NAMALWA (cell line): ENCODE data around the gene GALNT5.
"Not testable (repeated sequence)": the region's sequence is repeated elsewhere in the genome, so short reads cannot be mapped to it uniquely, and the experiment has no call there.

Experiments used
- DNase-seq: peaks from one replicate; pipeline ENCODE4 v3.0.0-alpha.2; 2015; ENCODE audit warnings: low spot score

Gene GALNT5, protein sequence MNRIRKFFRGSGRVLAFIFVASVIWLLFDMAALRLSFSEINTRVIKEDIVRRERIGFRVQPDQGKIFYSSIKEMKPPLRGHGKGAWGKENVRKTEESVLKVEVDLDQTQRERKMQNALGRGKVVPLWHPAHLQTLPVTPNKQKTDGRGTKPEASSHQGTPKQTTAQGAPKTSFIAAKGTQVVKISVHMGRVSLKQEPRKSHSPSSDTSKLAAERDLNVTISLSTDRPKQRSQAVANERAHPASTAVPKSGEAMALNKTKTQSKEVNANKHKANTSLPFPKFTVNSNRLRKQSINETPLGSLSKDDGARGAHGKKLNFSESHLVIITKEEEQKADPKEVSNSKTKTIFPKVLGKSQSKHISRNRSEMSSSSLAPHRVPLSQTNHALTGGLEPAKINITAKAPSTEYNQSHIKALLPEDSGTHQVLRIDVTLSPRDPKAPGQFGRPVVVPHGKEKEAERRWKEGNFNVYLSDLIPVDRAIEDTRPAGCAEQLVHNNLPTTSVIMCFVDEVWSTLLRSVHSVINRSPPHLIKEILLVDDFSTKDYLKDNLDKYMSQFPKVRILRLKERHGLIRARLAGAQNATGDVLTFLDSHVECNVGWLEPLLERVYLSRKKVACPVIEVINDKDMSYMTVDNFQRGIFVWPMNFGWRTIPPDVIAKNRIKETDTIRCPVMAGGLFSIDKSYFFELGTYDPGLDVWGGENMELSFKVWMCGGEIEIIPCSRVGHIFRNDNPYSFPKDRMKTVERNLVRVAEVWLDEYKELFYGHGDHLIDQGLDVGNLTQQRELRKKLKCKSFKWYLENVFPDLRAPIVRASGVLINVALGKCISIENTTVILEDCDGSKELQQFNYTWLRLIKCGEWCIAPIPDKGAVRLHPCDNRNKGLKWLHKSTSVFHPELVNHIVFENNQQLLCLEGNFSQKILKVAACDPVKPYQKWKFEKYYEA

DNA sequence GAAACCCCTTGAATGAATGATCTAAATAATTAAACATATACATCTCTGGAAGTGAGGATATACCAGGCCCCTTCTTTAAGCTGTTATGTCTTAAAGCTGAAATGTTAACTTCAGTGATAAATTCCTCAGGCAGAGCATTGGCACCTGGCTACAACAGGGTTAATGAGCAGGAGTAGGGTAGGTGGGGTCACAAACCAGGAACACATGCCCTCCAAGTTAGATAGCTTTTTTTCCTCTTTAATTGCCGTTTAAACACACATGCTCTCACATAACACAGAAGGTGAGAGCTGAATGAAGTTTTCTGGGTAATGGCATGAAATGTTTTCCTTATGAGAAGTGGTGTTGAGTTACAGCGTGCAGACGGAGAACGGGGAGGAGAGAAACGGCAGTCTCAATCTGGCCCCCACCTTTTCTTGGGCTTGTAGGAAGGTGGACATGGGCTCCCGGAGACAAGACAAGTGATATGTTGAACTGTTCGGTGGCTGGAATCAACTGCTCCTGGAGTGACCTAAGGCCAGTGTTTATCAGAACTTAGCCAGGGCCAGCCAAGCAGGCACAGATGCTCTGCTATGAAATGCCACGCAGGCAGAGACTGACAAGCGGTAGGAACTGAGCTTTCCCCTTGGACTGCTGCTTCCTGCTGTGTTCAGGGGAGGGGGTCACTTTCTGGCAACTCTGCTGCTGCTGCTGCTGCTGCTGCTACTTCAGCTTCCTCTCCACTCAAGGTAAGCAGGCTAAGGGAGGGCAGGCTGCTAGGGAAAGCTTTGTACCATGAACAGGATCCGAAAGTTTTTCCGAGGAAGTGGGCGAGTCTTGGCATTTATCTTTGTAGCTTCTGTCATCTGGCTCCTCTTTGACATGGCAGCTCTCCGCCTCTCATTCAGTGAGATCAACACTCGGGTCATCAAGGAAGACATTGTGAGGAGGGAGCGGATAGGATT lies at the start of gene GALNT5:
GALNT5 (plus strand) TSS at position 394 of the 941 bp plus-strand sequence; CDS start at position 772, 378 bp downstream.
- no peak for DNase-seq

DNA sequence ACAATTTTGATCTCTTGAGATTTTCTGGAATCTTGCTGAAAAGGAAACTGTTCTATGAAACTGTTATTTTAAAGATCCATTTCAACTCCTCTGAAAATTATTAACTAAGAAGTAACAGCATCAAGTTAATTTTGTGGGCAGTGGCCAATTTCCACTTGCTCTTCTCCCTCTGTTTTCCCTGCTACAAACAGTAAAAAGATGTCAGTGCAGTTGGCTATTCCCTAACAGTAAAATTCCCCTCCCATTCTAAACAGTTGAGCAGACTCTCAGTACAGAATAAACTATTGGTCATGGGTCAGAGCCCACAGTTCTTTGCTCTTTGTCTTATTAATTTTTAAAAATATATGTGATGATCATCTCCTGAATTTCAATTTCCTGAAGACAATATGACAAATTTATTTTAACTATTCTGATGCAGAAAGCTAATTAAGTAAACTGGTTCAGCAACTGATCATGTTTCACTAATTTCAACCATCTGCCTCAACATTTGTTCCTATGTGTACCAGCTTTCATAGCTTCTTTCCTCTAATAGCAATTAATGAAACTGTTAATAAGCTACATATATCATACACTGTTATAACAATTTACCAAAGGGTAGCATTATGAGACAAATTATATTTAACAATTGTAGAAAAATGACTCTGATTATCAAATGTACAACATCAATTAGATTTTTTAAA lies 41.1 kb upstream of the GALNT5 start:
- no peak for DNase-seq

GRCh38 chr2:157217409-157217808 lies 40.1 kb upstream of the GALNT5 start:
- no peak for DNase-seq

DNA sequence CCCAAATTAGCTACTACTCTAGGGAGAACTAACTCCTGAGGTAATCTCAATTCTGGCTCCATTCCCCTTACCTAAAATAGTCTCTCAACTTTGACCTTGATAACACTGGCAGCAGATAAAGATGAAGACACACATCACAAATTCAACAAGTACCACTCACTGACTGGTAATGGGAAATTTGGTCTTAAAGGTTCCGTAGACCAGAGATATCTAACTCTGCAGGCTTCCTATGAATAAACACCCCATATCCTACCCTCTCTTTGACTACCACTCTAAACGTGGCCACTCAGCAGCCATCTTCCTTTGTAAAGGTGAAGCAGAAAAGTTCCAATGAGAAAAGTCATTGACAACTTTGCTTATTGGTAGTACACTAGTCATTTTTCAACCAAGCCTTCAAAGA lies 38.6 kb upstream of the GALNT5 start:
- no peak for DNase-seq

- no peak for DNase-seq
Observed at GRCh38 chr2:157220502-157220901, 37.0 kb upstream of the GALNT5 start.

- DNase-seq: no peak
Observed at GRCh38 chr2:157221394-157221988, 36.0 kb upstream of the GALNT5 start.

DNA sequence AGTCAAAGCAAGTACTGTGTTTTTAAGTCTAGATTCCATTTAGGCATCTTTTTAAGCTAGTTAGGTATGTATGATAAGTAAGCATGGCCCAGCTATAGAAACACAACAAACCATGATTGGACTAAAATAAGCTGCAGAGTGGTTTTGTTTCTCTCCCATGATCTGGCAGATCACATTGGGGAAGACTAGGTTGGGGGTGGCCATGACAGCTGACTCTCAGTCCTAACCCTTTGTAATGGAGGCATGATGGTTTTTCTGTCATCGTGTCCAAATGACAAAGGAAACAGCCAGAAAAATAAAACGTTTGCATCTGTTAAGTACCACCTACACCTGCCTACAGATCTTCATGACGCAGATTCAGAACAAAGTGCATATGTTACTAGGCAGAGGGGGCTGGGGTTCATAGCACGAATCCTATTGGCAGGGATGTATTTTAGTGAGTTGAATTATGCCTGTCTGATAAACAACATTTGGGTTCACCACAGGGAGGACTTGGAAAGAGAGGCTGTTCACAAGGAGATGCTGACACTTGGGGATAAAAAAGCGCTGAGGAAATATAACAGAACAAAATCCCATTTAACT lies 33.8 kb upstream of the GALNT5 start:
- DNase-seq: no peak

DNA sequence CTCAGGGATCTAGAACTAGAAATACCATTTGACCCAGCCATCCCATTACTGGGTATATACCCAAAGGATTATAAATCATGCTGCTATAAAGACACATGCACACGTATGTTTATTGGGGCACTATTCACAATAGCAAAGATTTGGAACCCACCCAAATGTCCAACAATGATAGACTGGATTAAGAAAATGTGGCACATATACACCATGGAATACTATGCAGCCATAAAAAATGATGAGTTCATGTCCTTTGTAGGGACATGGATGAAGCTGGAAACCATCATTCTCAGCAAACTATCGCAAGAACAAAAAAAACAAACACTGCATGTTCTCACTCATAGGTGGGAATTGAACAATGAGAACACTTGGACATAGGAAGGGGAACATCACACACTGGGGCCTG lies 33.1 kb upstream of the GALNT5 start:
- DNase-seq: not testable (repeated sequence)

DNA sequence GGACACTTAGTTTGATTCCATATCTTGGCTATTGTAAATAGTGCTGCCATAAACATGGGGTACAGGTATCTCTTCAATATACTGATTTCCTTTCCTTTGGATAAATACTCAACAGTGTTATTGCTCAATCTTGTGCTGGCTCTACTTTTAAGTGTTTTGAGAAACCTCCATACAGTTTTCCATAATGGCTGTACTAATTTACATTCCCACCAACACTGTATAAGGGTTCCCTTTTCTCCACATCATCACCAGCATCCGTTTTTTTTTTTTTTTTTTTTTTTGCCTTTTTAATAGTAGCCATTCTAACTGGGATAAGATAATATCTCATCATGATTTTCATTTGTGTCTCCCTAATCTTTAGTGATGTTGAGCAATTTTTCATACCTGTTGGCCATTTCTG lies 29.9 kb upstream of the GALNT5 start:
- DNase-seq: no peak

- DNase-seq: no peak
Observed at GRCh38 chr2:157228946-157229345, 28.6 kb upstream of the GALNT5 start.

DNA sequence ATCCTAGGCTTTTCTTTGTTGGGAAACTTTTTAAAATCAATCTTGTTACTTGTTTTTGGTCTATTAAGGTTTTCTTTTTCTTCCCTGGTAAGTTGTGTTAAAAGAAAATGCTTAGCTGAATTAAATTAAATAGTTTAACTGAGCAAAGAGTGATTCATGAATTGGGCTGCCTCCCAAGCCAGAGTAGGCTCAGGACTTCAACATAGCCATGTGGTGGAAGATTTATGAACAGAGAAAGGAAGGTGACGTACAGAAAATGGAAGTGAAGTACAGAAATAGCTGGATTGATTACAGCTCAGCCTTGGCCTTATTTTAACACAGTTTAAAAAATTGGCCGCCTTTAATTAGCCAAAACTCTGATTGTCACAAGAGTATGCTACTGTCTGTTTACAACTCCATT lies 27.9 kb upstream of the GALNT5 start:
- no peak for DNase-seq

- no peak for DNase-seq
Observed at GRCh38 chr2:157231476-157231875, 26.0 kb upstream of the GALNT5 start.

DNA sequence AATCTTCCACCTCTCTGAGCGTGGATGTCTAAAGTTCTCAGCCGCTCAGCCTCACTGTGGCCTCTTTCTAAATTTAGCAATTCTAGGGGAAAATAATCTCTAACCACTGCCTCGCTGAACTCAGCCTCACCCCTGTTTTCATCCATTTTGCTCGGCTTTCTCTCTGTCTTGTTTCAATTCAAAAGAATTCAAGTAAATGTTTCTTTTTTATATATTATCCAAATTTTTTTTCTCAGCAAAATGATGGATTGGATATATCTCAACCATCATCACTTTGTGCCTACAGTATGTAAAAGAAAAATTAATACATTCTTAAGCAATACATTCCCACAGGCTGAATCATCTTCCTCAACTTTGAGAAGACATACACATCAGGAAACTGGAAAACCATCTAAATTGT lies 24.0 kb upstream of the GALNT5 start:
- DNase-seq: no peak

DNA sequence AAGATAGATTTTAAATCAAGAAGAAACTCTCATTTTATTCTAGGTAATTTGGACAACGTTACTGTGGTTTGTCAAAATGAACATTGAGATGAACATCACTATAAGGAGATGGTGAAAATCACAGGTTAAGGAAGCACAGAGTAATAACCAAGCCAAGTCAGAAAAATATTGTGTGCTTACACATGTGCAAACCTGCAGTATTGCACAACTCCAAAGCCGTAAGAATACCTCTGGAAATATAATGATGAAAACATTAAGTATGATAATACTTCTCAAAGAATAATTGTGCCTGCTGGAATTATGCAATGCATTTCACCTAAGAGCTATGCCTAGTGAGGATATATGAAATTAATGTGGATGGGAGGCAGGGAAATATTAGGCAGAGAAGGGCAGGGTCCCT lies 21.1 kb upstream of the GALNT5 start:
- DNase-seq: no peak

- DNase-seq: no peak
Observed at GRCh38 chr2:157238296-157238695, 19.2 kb upstream of the GALNT5 start.

GRCh38 chr2:157244691-157245090 lies 12.8 kb upstream of the GALNT5 start:
- no peak for DNase-seq

DNA sequence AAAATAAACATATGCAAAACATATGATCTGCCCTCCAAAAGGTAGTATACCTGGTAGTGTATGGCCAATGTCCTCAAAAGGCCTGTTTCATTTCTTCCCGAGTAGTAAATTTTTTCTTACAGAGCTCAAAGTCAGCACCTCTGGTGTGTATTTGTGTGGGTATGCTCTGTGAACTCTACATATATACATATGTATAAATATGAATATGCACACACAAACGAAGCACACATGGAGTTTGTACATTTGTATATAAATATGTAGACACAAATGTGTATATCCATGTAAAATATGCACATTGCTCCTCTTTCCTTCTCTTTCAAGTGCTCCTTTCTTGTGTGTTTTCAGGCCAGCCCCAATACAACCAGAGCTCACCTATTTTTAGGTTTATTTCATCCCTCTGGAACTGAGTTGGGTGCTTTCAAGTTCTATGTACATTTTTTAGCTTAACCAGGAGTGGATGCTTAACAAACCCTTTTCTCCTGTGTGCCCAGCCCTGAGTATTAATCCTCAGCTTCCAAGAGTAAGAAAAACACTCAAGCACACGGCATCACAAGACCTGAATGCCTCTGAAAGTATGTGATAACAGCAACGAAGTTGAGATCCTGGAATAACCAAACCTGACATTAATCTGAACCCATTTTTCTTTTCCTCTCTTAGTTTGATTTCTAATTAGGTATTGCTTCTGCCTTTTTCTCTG lies 12.2 kb upstream of the GALNT5 start:
- no peak for DNase-seq

DNA sequence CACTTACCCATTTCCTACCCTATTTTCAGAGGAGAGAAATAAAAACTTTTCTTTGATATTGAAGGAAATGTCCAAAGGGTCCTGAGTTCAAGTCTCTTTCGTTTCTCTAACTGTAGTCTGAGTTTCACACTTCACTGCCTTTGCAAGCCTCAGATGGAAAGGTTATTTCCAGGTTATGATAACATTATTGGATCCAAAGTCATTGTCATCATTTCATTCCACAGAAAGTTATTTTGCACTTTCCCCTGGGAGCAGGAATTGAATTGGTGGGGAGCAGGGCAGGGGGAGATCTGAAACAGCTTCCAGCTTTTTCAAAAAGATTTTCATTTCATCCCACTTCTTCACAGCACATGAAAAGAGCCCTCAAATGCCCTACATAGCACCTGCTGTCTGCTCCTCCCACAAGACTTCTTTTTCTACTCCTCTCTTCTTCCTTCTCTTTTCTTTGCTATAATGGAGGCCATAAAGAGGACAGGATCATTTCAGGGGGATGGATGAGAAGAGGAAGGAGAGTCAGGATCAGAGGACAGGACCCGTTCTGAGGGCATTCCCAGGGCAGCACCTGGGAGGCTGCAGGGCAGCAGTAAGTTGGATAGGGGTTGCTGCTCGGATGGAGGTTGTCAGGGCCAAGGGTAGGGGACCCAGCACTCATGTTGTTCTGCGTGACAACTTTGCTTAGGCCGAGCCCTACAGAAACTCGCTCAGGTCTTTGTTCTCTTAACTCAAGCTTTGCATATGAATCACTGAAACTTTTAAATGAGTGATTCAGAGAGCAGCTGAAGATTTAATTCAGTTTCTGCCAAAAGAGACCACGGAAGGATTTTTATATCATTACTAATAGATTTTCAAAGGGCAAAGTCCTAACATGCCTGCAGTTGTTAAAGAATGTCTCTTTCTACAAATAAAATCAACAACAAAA lies 11.4 kb upstream of the GALNT5 start:
- DNase-seq: no peak
